ENCODE measurements around the gene HACD3.

- TF ChIP-seq CTCF (IDR thresholded peaks at IDR 0.05) (no peak), POLR2A (IDR thresholded peaks at IDR 0.05) (no peak)
Measured at GRCh38 chr15:65619626-65620290, 89.5 kb downstream of the HACD3 start.
